GM21381 (cell line): ENCODE results near the gene TUFM.
"Not testable (repeated sequence)": the region's sequence is repeated elsewhere in the genome, so short reads cannot be mapped to it uniquely, and the experiment has no call there.

Experiments used
- ATAC-seq: cut with Tn5 transposase; IDR thresholded peaks from one replicate; pipeline ENCODE4 v1.9.1; 2021; ENCODE audit warnings: mild to moderate bottlenecking, moderate library complexity; ENCODE audit not compliant: unreplicated experiment

The TUFM gene

DNA sequence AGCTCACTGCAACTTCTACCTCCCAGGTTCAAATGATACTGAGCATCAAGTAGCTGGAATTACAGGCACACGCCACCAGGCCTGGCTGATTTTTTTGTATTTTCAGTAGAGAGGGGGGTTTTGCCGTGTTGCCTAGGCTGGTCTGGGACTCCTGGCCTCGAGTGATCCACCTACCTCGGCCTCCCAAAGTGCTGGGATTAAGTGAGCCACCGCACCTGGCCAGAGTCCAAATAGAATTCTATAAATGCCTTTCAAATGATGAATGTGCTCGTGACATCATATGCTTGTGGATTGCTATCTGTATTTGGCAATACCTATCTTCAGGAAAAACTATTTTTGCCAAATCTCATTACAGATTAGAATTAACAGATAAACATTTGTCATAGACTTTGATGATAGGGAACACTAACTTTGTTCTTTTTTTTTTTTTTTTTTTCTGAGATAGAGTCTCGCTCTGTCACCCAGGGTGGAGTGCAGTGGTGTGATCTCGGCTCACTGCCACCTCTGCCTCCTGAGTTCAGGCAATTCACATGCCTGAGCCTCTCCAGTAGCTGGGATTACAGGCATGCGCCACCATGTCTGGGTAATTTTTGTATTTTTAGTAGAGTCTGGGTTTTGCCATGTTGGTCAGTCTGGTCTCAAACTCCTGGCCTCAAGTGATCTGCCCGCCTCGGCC lies 38.6 kb downstream of the TUFM start:
- ATAC-seq = not testable (repeated sequence)

DNA sequence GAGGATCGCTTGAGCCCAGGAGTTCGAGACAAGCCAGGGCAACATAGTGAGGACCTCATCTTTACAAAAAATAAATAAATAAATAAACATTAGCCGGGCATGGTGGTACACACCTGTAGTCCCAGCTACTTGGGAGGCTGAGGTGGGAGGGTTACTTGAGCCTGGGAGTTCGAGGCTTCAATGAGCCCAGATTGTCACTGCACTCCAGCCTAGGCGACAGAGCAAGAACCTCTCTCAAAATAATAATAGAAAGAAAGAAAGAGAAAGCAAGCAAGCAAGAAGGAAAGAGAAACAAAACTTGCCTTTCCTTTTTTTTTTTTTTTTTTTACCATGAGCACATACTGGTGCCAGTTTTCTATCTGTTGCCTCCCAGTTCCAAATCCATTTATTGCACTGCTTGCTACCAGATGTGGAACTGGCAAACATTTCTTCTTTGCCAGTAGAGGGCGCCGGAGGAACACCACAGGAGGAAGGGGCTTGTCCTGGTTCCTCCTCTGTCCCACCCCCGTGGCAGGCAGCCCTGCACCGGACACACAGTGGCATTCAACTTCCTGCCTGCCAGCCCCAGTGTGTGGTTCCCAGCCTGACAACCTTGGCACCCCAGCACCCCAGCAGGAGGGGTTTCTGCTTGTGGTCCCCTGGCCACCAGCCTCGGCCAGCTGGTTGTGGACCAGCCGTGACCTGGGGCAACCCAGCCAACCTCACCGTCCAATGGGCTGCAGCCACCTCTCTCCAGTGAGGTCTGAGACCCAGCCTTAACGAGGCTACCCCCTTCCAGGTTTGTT lies 43.7 kb downstream of the TUFM start:
- peak; percentile 78 for ATAC-seq
